ENCODE data around the gene C19orf81. TPM values are rescaled to one million over a fixed set of nuclear protein-coding genes. Genes with fewer than 3 reads are reported as not detected.

C19orf81 gene
- total and polyA plus RNA-seq, 2 donors (not counting 3 experiments of a cell fraction or from before 2014, with no cell fraction given), result 0.79 to 2.5 TPM

- Histone ChIP-seq H3K4me3 (replicated peaks in 1 of 3; ENCODE audit: insufficient read depth in 1 of 3, low read depth in 1 of 3, low read length in 3 of 3) (no peak overlapping the region), H3K27me3 (ENCODE audit: control insufficient read depth in 2 of 2, insufficient read depth in 2 of 2, low read length in 2 of 2) (peaks cover 9 to 14% of the 10 kb centered on the region in 2 experiments), H3K9me3 (replicated peaks; ENCODE audit: control insufficient read depth, insufficient read depth, low read length) (no peaks in the 10 kb centered on the region), H4K20me1 (replicated peaks; ENCODE audit: control insufficient read depth, extremely low read depth, insufficient read depth, low read length) (no peaks in the 10 kb centered on the region), H3K9ac (replicated peaks; ENCODE audit: extremely low read depth, insufficient read depth, low read length) (no peak overlapping the region), H3K79me2 (ENCODE audit: control insufficient read depth, insufficient read depth, low read length) (no peaks in the 10 kb centered on the region), H3K4me2 (ENCODE audit: insufficient read depth, low read length) (no peak overlapping the region), H3K36me3 (ENCODE audit: control insufficient read depth in 2 of 2, extremely low read depth in 1 of 2, insufficient read depth in 2 of 2, low read length in 2 of 2) (no peaks in the 10 kb centered on the region), H2AFZ (ENCODE audit: low read depth, low read length) (no peak overlapping the region), H3K9me1 (replicated peaks; ENCODE audit: control insufficient read depth, extremely low read depth, insufficient read depth, low read length) (no peaks in the 10 kb centered on the region), H3K27ac (ENCODE audit: insufficient read depth, low read depth, low read length) (no peak overlapping the region), H3K4me1 (ENCODE audit: control insufficient read depth, extremely low read depth, insufficient read depth, low read length) (no peaks in the 10 kb centered on the region)
- intact Hi-C loops (cut with micrococcal nuclease) (no loop called here), dilution Hi-C loops (cut with MboI; ENCODE audit: extremely low pct_ligation_motif_present, low sequenced_read_pairs) (no loop called here)
- no peak for FAIRE-seq
- DNase-seq (ENCODE audit: low read depth, low spot score), result no peak
- CTCF ChIA-PET, result no interaction called here
- no peak for TF ChIP-seq EZH2 (IDR thresholded peaks at IDR 0.05; ENCODE audit: borderline replicate concordance, low read depth, low read length, severe bottlenecking)
- no peak for TF ChIP-seq MYC (IDR thresholded peaks at IDR 0.05; ENCODE audit: low read depth, low read length)
- no peak for TF ChIP-seq POLR2AphosphoS5 (IDR thresholded peaks at IDR 0.05; ENCODE audit: insufficient read depth, low read depth, low read length)
- no peak for TF ChIP-seq JUN (IDR thresholded peaks at IDR 0.05; ENCODE audit: borderline replicate concordance, insufficient read depth, insufficient read length, low read depth)
- no peak for TF ChIP-seq FOS (IDR thresholded peaks at IDR 0.05; ENCODE audit: borderline replicate concordance, insufficient read depth, low read length)
- no TSS peak for BruUV-seq (replicated peaks)
- POLR2A ChIA-PET, result no interaction called here
Measured at GRCh38 chr19:50633973-50634372, 15.3 kb upstream of the C19orf81 start.

GRCh38 chr19:50636317-50637085 lies 12.7 kb upstream of the C19orf81 start:
- Histone ChIP-seq H2AFZ (ENCODE audit: low read depth, low read length) (no peak overlapping the region), H3K79me2 (ENCODE audit: control insufficient read depth, insufficient read depth, low read length) (no peaks in the 10 kb centered on the region), H3K9ac (replicated peaks; ENCODE audit: extremely low read depth, insufficient read depth, low read length) (no peak overlapping the region), H3K9me3 (replicated peaks; ENCODE audit: control insufficient read depth, insufficient read depth, low read length) (no peaks in the 10 kb centered on the region), H3K9me1 (replicated peaks; ENCODE audit: control insufficient read depth, extremely low read depth, insufficient read depth, low read length) (no peaks in the 10 kb centered on the region), H4K20me1 (replicated peaks; ENCODE audit: control insufficient read depth, extremely low read depth, insufficient read depth, low read length) (no peaks in the 10 kb centered on the region), H3K27ac (ENCODE audit: insufficient read depth, low read depth, low read length) (no peak overlapping the region), H3K27me3 (ENCODE audit: control insufficient read depth in 2 of 2, insufficient read depth in 2 of 2, low read length in 2 of 2) (peaks cover 20 to 22% of the 10 kb centered on the region in 2 experiments), H3K4me3 (replicated peaks in 1 of 3; ENCODE audit: insufficient read depth in 1 of 3, low read depth in 1 of 3, low read length in 3 of 3) (no peak overlapping the region), H3K4me1 (ENCODE audit: control insufficient read depth, extremely low read depth, insufficient read depth, low read length) (no peaks in the 10 kb centered on the region), H3K4me2 (ENCODE audit: insufficient read depth, low read length) (no peak overlapping the region), H3K36me3 (ENCODE audit: control insufficient read depth in 2 of 2, extremely low read depth in 1 of 2, insufficient read depth in 2 of 2, low read length in 2 of 2) (no peaks in the 10 kb centered on the region)
- ChIA-PET POLR2A (no interaction called here), CTCF (no interaction called here)
- DNase-seq (ENCODE audit: low read depth, low spot score) (no peak), FAIRE-seq (no peak)
- intact Hi-C loops (cut with micrococcal nuclease), result no loop called here
- dilution Hi-C loops (cut with MboI; ENCODE audit: extremely low pct_ligation_motif_present, low sequenced_read_pairs), result no loop called here
- BruUV-seq (replicated peaks), result no TSS peak
- TF ChIP-seq JUN (IDR thresholded peaks at IDR 0.05; ENCODE audit: borderline replicate concordance, insufficient read depth, insufficient read length, low read depth), result no peak
- no peak for TF ChIP-seq POLR2A (IDR thresholded peaks at IDR 0.05; ENCODE audit: low read depth, low read length)

Measured in endothelial cell of umbilical vein (primary cell).